ENCODE data around the gene ERCC6L2. TPM values are rescaled to one million over a fixed set of nuclear protein-coding genes. Genes with fewer than 3 reads are reported as not detected.

Gene ERCC6L2
- total and polyA plus RNA-seq, 2 of the 4 experiments (the other 2 are of a cell fraction): 13.0 to 67.6 TPM

DNA sequence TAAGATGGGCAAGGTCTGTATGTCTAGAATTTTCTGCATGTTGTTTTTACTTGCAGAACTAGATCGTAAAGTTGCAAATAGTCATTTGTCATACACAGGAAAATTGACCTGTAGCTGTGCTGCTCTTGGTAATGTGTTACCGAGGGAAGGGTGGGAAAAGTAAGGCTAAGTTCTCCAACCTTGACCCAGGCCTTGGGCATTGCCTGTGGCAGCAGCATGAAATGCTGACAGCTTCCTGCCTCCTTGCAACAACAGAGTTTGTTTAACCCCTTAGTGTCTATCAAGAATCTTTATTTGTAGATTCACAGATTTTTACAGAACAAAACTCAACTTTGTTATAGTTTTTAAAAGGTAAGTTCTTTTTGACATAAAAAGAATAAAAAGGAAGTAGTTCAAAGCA, 48.3 kb downstream of the ERCC6L2 start:
- no peaks in the 10 kb centered on the region for H3K9me3 ChIP-seq (ENCODE audit: control insufficient read depth, insufficient read depth, low read length)
- no peaks in the 10 kb centered on the region for H3K27me3 ChIP-seq (ENCODE audit: control insufficient read depth, insufficient read depth, low read length)
- peaks cover 0 to 3% of the 10 kb centered on the region in 2 experiments; a peak in 1 of 4 replicates for H3K79me1 ChIP-seq (ENCODE audit: low read depth in 1 of 2, low read length in 2 of 2)
- H2BK20ac ChIP-seq (ENCODE audit: low read depth, low read length): no peak overlapping the region
- no peak overlapping the region for H3K23ac ChIP-seq (ENCODE audit: low read depth, low read length)
- H2AFZ ChIP-seq (replicated peaks; ENCODE audit: low read length, poor library complexity): no peak overlapping the region
- H2BK15ac ChIP-seq (ENCODE audit: low read depth, low read length): no peak overlapping the region
- H2AK9ac ChIP-seq (replicated peaks; ENCODE audit: low read depth, low read length, poor library complexity): no peak overlapping the region
- no TSS peak for BruUV-seq (replicated peaks)
- in situ Hi-C loops (cut with MboI; ENCODE audit: low sequenced_read_pairs) (no loop called here), dilution Hi-C loops (cut with HindIII; ENCODE audit: low sequenced_read_pairs, unreplicated experiment) (no loop called here), intact Hi-C loops (cut with micrococcal nuclease) (no loop called here)
- ATAC-seq (ENCODE audit: low read depth) (no peak), DNase-seq (no peak)
- H2BK5ac ChIP-seq (ENCODE audit: low read depth, low read length, poor library complexity, severe bottlenecking): no peak overlapping the region
- H3K18ac ChIP-seq (ENCODE audit: low read depth, low read length): no peak overlapping the region
- no peak overlapping the region for H4K8ac ChIP-seq (ENCODE audit: low read depth in 2 of 2, low read length in 2 of 2)
- no peak overlapping the region for H4K91ac ChIP-seq (ENCODE audit: insufficient read depth, low read depth, low read length)
- H4K20me1 ChIP-seq (ENCODE audit: insufficient read depth, low read length): no peaks in the 10 kb centered on the region; the same call in 1 of the 2 replicates
- H3K14ac ChIP-seq (replicated peaks; ENCODE audit: low read depth, low read length): no peak overlapping the region
- H2AK5ac ChIP-seq (ENCODE audit: low read depth, low read length): no peak overlapping the region
- ChIA-PET POLR2A (ENCODE audit: unreplicated experiment) (no interaction called here), CTCF (interaction anchor here (0.5 kb wide), 1 partner anchor 14 kb away, joined by 3 read pairs; no protein-coding TSS in a partner anchor)
- no peak overlapping the region for H4K5ac ChIP-seq (ENCODE audit: low read depth, low read length)
- no peak overlapping the region for H3K27ac ChIP-seq (ENCODE audit: insufficient read depth, low read length)
- H3K4me3 ChIP-seq (ENCODE audit: insufficient read depth, low read depth, low read length): no peak overlapping the region
- H3K56ac ChIP-seq (ENCODE audit: extremely low read depth, insufficient read depth, low read length): no peak overlapping the region
- H2BK120ac ChIP-seq (ENCODE audit: low read depth, low read length): no peak overlapping the region
- no peak for TF ChIP-seq CHD1 (IDR thresholded peaks at IDR 0.05; ENCODE audit: low read depth, low read length)
- TF ChIP-seq POLR2A (IDR thresholded peaks at IDR 0.05; ENCODE audit: low read depth, low read length): no peak
- no peak for TF ChIP-seq BHLHE40 (IDR thresholded peaks at IDR 0.05; ENCODE audit: low read depth, low read length)
- TF ChIP-seq CTCF (conservative IDR thresholded peaks at IDR 0.05; ENCODE audit: low read depth, low read length): no peak
- no peak for TF ChIP-seq SMC3 (IDR thresholded peaks at IDR 0.05; ENCODE audit: low read depth, low read length)
- no peak for TF ChIP-seq RCOR1 (IDR thresholded peaks at IDR 0.05; ENCODE audit: insufficient replicate concordance, low read length)
- TF ChIP-seq ELK1 (IDR thresholded peaks at IDR 0.05; ENCODE audit: borderline replicate concordance, low read depth, low read length): no peak
- TF ChIP-seq MAZ (IDR thresholded peaks at IDR 0.05; ENCODE audit: borderline replicate concordance, low read depth, low read length): no peak
- no peak for TF ChIP-seq MXI1 (IDR thresholded peaks at IDR 0.05; ENCODE audit: borderline replicate concordance, low read depth, low read length)
- TF ChIP-seq RAD21 (IDR thresholded peaks at IDR 0.05; ENCODE audit: low read length): no peak
- no peak for TF ChIP-seq FOS (IDR thresholded peaks at IDR 0.05; ENCODE audit: low read depth, low read length)
- TF ChIP-seq USF2 (IDR thresholded peaks at IDR 0.05; ENCODE audit: low read depth, low read length): no peak
- no peak for TF ChIP-seq NFE2L2 (IDR thresholded peaks at IDR 0.05; ENCODE audit: low read depth, low read length)
- no peak for TF ChIP-seq MAFK (IDR thresholded peaks at IDR 0.05; ENCODE audit: low read depth, low read length)
- TF ChIP-seq RFX5 (IDR thresholded peaks at IDR 0.05; ENCODE audit: low read depth, low read length): no peak
- peaks cover 20% of the 10 kb centered on the region for H3K36me3 ChIP-seq (ENCODE audit: control insufficient read depth, insufficient read depth, low read length)
- WGBS, 2 experiments (ENCODE audit: extremely low coverage in 2 of 2, insufficient read length in 1 of 2): no CpG with 5 or more reads among the region's 2 CpGs
- no peak overlapping the region for H3K9ac ChIP-seq (ENCODE audit: low read depth, low read length)
- no peak overlapping the region for H3K4me2 ChIP-seq (ENCODE audit: low read depth, low read length)
- H3K4ac ChIP-seq (ENCODE audit: low read depth, low read length): no peak overlapping the region
- H3K4me1 ChIP-seq (ENCODE audit: control insufficient read depth, insufficient read depth, low read length): no peaks in the 10 kb centered on the region
- H3K9me1 ChIP-seq (ENCODE audit: insufficient read depth, low read length): no peaks in the 10 kb centered on the region
